ENCODE measurements around the gene GPRIN2.
"Not testable (repeated sequence)": the region's sequence is repeated elsewhere in the genome, so short reads cannot be mapped to it uniquely, and the experiment has no call there.

Gene GPRIN2

GRCh38 chr10:46536171-46536570, 20.3 kb downstream of the GPRIN2 start:
- Histone ChIP-seq H3K27ac (ENCODE audit: insufficient read depth, low read depth, low read length, poor library complexity, severe bottlenecking) (no peak overlapping the region), H3K4me3 (ENCODE audit: insufficient read depth, low read depth, low read length) (no peak overlapping the region), H3K36me3 (ENCODE audit: control insufficient read depth, insufficient read depth, low read length) (no peaks in the 10 kb centered on the region), H3K4me1 (ENCODE audit: control insufficient read depth, insufficient read depth, low read length) (no peaks in the 10 kb centered on the region), H3K9me3 (ENCODE audit: control insufficient read depth, low read length) (no peaks in the 10 kb centered on the region), H3K27me3 (ENCODE audit: control insufficient read depth, insufficient read depth, low read length, poor library complexity, severe bottlenecking) (no peaks in the 10 kb centered on the region)
- 92 to 93% methylated on average over 6 of the region's 6 CpGs for WGBS, 2 experiments

- Histone ChIP-seq H3K27me3 (ENCODE audit: control insufficient read depth, insufficient read depth, low read length, poor library complexity, severe bottlenecking) (no peaks in the 10 kb centered on the region), H3K4me3 (ENCODE audit: insufficient read depth, low read depth, low read length) (no peak overlapping the region), H3K27ac (ENCODE audit: insufficient read depth, low read depth, low read length, poor library complexity, severe bottlenecking) (no peak overlapping the region), H3K9me3 (ENCODE audit: control insufficient read depth, low read length) (no peaks in the 10 kb centered on the region), H3K36me3 (ENCODE audit: control insufficient read depth, insufficient read depth, low read length) (no peaks in the 10 kb centered on the region), H3K4me1 (ENCODE audit: control insufficient read depth, insufficient read depth, low read length) (no peaks in the 10 kb centered on the region)
- WGBS, 2 experiments = 75% methylated on average over 6 of the region's 6 CpGs
Observed at GRCh38 chr10:46534828-46535524, 21.5 kb downstream of the GPRIN2 start.

GRCh38 chr10:46532256-46532655, 24.2 kb downstream of the GPRIN2 start:
- 82 to 100% methylated on average over 1 of the region's 1 CpG for WGBS, 2 experiments
- H3K36me3 ChIP-seq (ENCODE audit: control insufficient read depth, insufficient read depth, low read length); H3K27me3 ChIP-seq (ENCODE audit: control insufficient read depth, insufficient read depth, low read length, poor library complexity, severe bottlenecking); H3K4me1 ChIP-seq (ENCODE audit: control insufficient read depth, insufficient read depth, low read length); H3K9me3 ChIP-seq (ENCODE audit: control insufficient read depth, low read length); H3K4me3 ChIP-seq (ENCODE audit: insufficient read depth, low read depth, low read length); H3K27ac ChIP-seq (ENCODE audit: insufficient read depth, low read depth, low read length, poor library complexity, severe bottlenecking): not testable (repeated sequence)

DNA sequence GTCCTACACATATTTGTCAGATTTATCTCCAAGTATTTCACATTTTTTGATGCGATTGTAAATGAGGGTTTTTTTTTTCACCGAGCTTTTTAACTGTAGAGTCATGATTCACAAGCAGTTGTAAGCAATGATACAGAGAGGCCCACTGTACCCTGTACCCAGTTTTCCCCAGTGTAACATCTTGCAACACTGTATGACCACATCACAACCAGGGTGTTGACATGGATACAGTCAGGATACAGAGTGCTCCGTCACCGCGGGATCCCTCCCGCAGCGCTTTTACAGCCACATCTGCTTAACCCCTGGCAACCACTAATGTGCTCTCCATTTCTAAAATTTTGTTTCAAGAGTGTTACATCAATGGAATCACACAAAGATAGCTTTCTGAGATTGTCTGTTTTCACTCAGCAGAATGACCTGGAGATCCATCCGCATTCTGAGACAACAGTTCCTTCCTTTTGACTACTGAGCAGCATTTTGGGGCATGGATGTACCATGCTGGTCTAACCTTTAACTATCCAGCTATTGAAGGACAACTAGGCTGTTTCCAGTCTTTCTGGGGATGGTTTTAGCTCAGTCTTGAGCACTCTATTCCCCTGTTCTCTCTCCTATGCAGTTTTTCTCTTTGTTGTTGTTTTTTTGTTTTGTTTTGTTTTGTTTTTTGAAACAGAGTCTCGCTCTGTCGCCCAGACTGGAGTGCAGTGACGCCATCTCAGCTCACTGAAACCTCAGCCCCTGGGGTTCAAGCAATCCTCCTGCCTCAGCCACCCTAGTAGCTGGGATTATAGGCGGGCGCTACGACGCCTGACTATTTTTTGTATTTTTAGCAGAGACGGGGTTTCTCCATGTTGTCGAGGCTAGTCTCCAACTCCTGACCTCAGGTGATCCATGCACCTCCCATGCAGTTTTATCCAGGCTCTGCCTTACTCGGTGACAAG, 25.9 kb downstream of the GPRIN2 start:
- Histone ChIP-seq H3K36me3 (ENCODE audit: control insufficient read depth, insufficient read depth, low read length) (no peaks in the 10 kb centered on the region), H3K4me1 (ENCODE audit: control insufficient read depth, insufficient read depth, low read length) (no peaks in the 10 kb centered on the region), H3K9me3 (ENCODE audit: control insufficient read depth, low read length) (no peaks in the 10 kb centered on the region), H3K4me3 (ENCODE audit: insufficient read depth, low read depth, low read length) (no peak overlapping the region), H3K27ac (ENCODE audit: insufficient read depth, low read depth, low read length, poor library complexity, severe bottlenecking) (no peak overlapping the region), H3K27me3 (ENCODE audit: control insufficient read depth, insufficient read depth, low read length, poor library complexity, severe bottlenecking) (no peaks in the 10 kb centered on the region)
- WGBS, 2 experiments = 90 to 92% methylated on average over 18 of the region's 18 CpGs

- H3K9me3 ChIP-seq (ENCODE audit: control insufficient read depth, low read length); H3K4me1 ChIP-seq (ENCODE audit: control insufficient read depth, insufficient read depth, low read length); H3K4me3 ChIP-seq (ENCODE audit: insufficient read depth, low read depth, low read length); H3K36me3 ChIP-seq (ENCODE audit: control insufficient read depth, insufficient read depth, low read length); H3K27me3 ChIP-seq (ENCODE audit: control insufficient read depth, insufficient read depth, low read length, poor library complexity, severe bottlenecking); H3K27ac ChIP-seq (ENCODE audit: insufficient read depth, low read depth, low read length, poor library complexity, severe bottlenecking): not testable (repeated sequence)
- WGBS, 2 experiments = 87% methylated on average over 7 of the region's 7 CpGs
Observed at GRCh38 chr10:46529742-46530141, 26.7 kb downstream of the GPRIN2 start.

GRCh38 chr10:46528675-46529615, 27.5 kb downstream of the GPRIN2 start:
- Histone ChIP-seq H3K27ac (ENCODE audit: insufficient read depth, low read depth, low read length, poor library complexity, severe bottlenecking) (no peak overlapping the region), H3K9me3 (ENCODE audit: control insufficient read depth, low read length) (no peaks in the 10 kb centered on the region), H3K4me3 (ENCODE audit: insufficient read depth, low read depth, low read length) (no peak overlapping the region), H3K27me3 (ENCODE audit: control insufficient read depth, insufficient read depth, low read length, poor library complexity, severe bottlenecking) (no peaks in the 10 kb centered on the region), H3K36me3 (ENCODE audit: control insufficient read depth, insufficient read depth, low read length) (no peaks in the 10 kb centered on the region), H3K4me1 (ENCODE audit: control insufficient read depth, insufficient read depth, low read length) (no peaks in the 10 kb centered on the region)
- 90 to 92% methylated on average over 9 of the region's 9 CpGs for WGBS, 2 experiments

GRCh38 chr10:46528171-46528671, 28.2 kb downstream of the GPRIN2 start:
- H3K4me1 ChIP-seq (ENCODE audit: control insufficient read depth, insufficient read depth, low read length) = no peaks in the 10 kb centered on the region
- no peaks in the 10 kb centered on the region for H3K36me3 ChIP-seq (ENCODE audit: control insufficient read depth, insufficient read depth, low read length)
- H3K4me3 ChIP-seq (ENCODE audit: insufficient read depth, low read depth, low read length) = no peak overlapping the region
- WGBS, 2 experiments = 90 to 92% methylated on average over 9 of the region's 9 CpGs
- H3K9me3 ChIP-seq (ENCODE audit: control insufficient read depth, low read length) = no peaks in the 10 kb centered on the region
- H3K27ac ChIP-seq (ENCODE audit: insufficient read depth, low read depth, low read length, poor library complexity, severe bottlenecking) = no peak overlapping the region
- H3K27me3 ChIP-seq (ENCODE audit: control insufficient read depth, insufficient read depth, low read length, poor library complexity, severe bottlenecking) = no peaks in the 10 kb centered on the region

DNA sequence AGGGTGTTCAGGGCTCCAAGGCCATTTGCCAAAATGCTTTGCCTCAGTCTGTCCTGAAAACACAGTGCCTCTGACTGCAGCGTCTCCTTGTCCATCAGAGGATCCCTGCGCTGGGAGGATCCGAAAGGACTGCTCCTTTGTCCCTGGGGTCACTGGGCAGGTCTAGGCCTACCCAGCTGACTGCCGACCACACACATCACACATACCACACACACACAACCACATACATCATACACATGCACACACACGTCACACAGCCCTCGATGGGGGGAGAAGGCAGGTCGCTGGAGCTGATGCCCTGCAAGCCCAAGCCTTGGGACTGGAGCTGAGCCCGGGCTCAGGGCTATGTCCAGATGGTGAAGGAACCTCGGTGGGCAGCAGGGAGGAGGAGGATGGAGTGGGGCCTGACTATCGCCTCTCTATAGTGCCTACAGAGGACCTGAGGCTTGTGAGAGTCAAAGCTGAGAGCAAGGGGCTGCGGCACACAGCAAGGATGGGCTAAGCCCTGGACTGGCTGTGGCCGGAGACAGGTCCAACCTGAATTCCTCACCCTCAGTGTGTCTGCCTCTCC, 29.1 kb downstream of the GPRIN2 start:
- Histone ChIP-seq H3K27ac (ENCODE audit: insufficient read depth, low read depth, low read length, poor library complexity, severe bottlenecking) (no peak overlapping the region), H3K36me3 (ENCODE audit: control insufficient read depth, insufficient read depth, low read length) (no peaks in the 10 kb centered on the region), H3K4me1 (ENCODE audit: control insufficient read depth, insufficient read depth, low read length) (no peaks in the 10 kb centered on the region), H3K4me3 (ENCODE audit: insufficient read depth, low read depth, low read length) (no peak overlapping the region), H3K27me3 (ENCODE audit: control insufficient read depth, insufficient read depth, low read length, poor library complexity, severe bottlenecking) (no peaks in the 10 kb centered on the region), H3K9me3 (ENCODE audit: control insufficient read depth, low read length) (no peaks in the 10 kb centered on the region)
- 91 to 93% methylated on average over 12 of the region's 12 CpGs for WGBS, 2 experiments

GRCh38 chr10:46526682-46527038, 29.8 kb downstream of the GPRIN2 start:
- Histone ChIP-seq H3K4me3 (ENCODE audit: insufficient read depth, low read depth, low read length) (no peak overlapping the region), H3K4me1 (ENCODE audit: control insufficient read depth, insufficient read depth, low read length) (no peaks in the 10 kb centered on the region), H3K36me3 (ENCODE audit: control insufficient read depth, insufficient read depth, low read length) (no peaks in the 10 kb centered on the region), H3K9me3 (ENCODE audit: control insufficient read depth, low read length) (no peaks in the 10 kb centered on the region), H3K27me3 (ENCODE audit: control insufficient read depth, insufficient read depth, low read length, poor library complexity, severe bottlenecking) (no peaks in the 10 kb centered on the region), H3K27ac (ENCODE audit: insufficient read depth, low read depth, low read length, poor library complexity, severe bottlenecking) (no peak overlapping the region)
- WGBS, 2 experiments = 77 to 81% methylated on average over 7 of the region's 7 CpGs
